PC-3 (cell line): ENCODE results near the gene PTPRD. TPM values are rescaled to one million over a fixed set of nuclear protein-coding genes. Genes with fewer than 3 reads are reported as not detected.

Source experiments
- ATAC-seq: fragments of 200-7000 bp; cut with Tn5 transposase; 2 replicates; pipeline ENCODE4 v1.9.1; 2020; ENCODE audit warnings: mild to moderate bottlenecking, moderate library complexity
- BruUV-seq: library from RNA; stranded (reverse); fragments of 400-500 nt; replicated peaks from 2 replicates; lab custom pipeline; 2021; lab: Mats Ljungman, UMichigan
- CTCF ChIA-PET: fragments of 300-600 bp; sonication (Branson Sonifier 250); formaldehyde crosslinking; loops from one replicate; lab custom pipeline; 2022; ENCODE audit warnings: antibody characterized with exemption; lab: Charles Lee
- POLR2A ChIA-PET: fragments of 300-600 bp; sonication (Branson Sonifier 250); formaldehyde crosslinking; loops from one replicate; lab custom pipeline; 2022; ENCODE audit warnings: antibody characterized with exemption; ENCODE audit not compliant: unreplicated experiment; lab: Charles Lee
- DNase-seq: peaks from one replicate; pipeline ENCODE4 v3.0.0-alpha.2; 2015
- H2AFZ ChIP-seq: fragments of 300-600 bp; sonication (generic); 2 replicates; pipeline ENCODE4 v1.6.0; 2016; ENCODE audit warnings: antibody characterized with exemption, low read length
- H3F3A ChIP-seq: fragments of 300-600 bp; sonication (generic); one replicate; pipeline ENCODE4 v1.6.0; 2017; ENCODE audit warnings: antibody characterized with exemption, low read length, control low read depth, mild to moderate bottlenecking; ENCODE audit not compliant: unreplicated experiment
- H3K27ac ChIP-seq: fragments of 300-600 bp; sonication (generic); 2 replicates; pipeline ENCODE4 v1.5.1; 2016; ENCODE audit warnings: mild to moderate bottlenecking, low read length
- H3K27me3 ChIP-seq: fragments of 300-600 bp; sonication (generic); 2 replicates; pipeline ENCODE4 v1.6.1; 2016; ENCODE audit warnings: low read length, mixed read lengths
- H3K36me3 ChIP-seq: fragments of 300-600 bp; sonication (generic); 2 replicates; pipeline ENCODE4 v1.6.1; 2016; ENCODE audit warnings: low read depth, mixed run types, low read length, mixed read lengths
- H3K4me1 ChIP-seq: fragments of 300-600 bp; sonication (generic); 2 replicates; pipeline ENCODE4 v1.5.1; 2016; ENCODE audit warnings: low read length; ENCODE audit not compliant: insufficient read depth
- H3K4me2 ChIP-seq: fragments of 300-600 bp; sonication (generic); 2 replicates; pipeline ENCODE4 v1.6.0; 2016; ENCODE audit warnings: low read length
- H3K4me3 ChIP-seq: fragments of 300-600 bp; sonication (generic); 2 replicates; pipeline ENCODE4 v1.5.1; 2016; ENCODE audit warnings: mild to moderate bottlenecking, low read length, mixed read lengths
- H3K79me2 ChIP-seq: fragments of 300-600 bp; sonication (generic); 2 replicates; pipeline ENCODE4 v1.6.1; 2017; ENCODE audit warnings: low read length, mixed read lengths
- H3K9ac ChIP-seq: fragments of 300-600 bp; sonication (generic); 2 replicates; pipeline ENCODE4 v1.6.0; 2016; ENCODE audit warnings: mild to moderate bottlenecking, low read length
- H3K9me2 ChIP-seq: fragments of 300-600 bp; sonication (generic); replicated peaks from 2 replicates; pipeline ENCODE4 v1.6.1; 2016; ENCODE audit warnings: mixed run types, low read length, mixed read lengths
- H3K9me3 ChIP-seq: fragments of 300-600 bp; sonication (generic); 2 replicates; pipeline ENCODE4 v1.6.1; 2016; ENCODE audit warnings: low read length, mixed read lengths
- H4K20me1 ChIP-seq: fragments of 300-600 bp; sonication (generic); 2 replicates; pipeline ENCODE4 v1.6.1; 2016; ENCODE audit warnings: low read length, mixed read lengths
- CTCF ChIP-seq: fragments of 300-600 bp; sonication (generic); conservative IDR thresholded peaks from 2 replicates; pipeline ENCODE4 v1.5.1; 2017; ENCODE audit warnings: antibody characterized with exemption, low read depth, mild to moderate bottlenecking, low read length
- EZH2 ChIP-seq: fragments of 300-600 bp; sonication (generic); IDR thresholded peaks from one replicate; pipeline ENCODE4 v1.6.1; 2017; ENCODE audit warnings: antibody characterized with exemption, mild to moderate bottlenecking, low read length; ENCODE audit not compliant: unreplicated experiment
- EZH2phosphoT487 ChIP-seq: fragments of 300-600 bp; sonication (generic); IDR thresholded peaks from 2 replicates; pipeline ENCODE4 v1.6.1; 2018; ENCODE audit warnings: mild to moderate bottlenecking, antibody characterized with exemption, low read length, borderline replicate concordance
- intact Hi-C: fragments of 100-400 bp; cut with micrococcal nuclease; formaldehyde crosslinking; loops from 2 replicates; pipeline ENCODE4 v1.9.0; 2023
- total RNA-seq: library from RNA; depleted of rRNA; stranded (reverse); fragments of >200 nt; gene quantifications from 2 replicates; pipeline ENCODE4 v1.2.3, GENCODE V29; 2014

The PTPRD gene
- total RNA-seq, 1 experiment from 2014 or later: not detected

- H2AFZ ChIP-seq: no peak overlapping the region
Observed at GRCh38 chr9:8860925-8861324, 1751.9 kb downstream of the PTPRD start.

GRCh38 chr9:8860086-8860485, 1752.7 kb downstream of the PTPRD start:
- CTCF ChIA-PET: no interaction called here

More at GRCh38 chr9:8860925-8861324, 1751.9 kb downstream of the PTPRD start:
- peaks cover 14% of the 10 kb centered on the region for H3K27me3 ChIP-seq
- H3K27ac ChIP-seq: no peak overlapping the region
- ChIA-PET POLR2A (no interaction called here), CTCF (no interaction called here)
- no peaks in the 10 kb centered on the region for H3K4me1 ChIP-seq
- BruUV-seq: no TSS peak
- TF ChIP-seq EZH2phosphoT487 (no peak), EZH2 (no peak), CTCF (no peak)
- H3K9ac ChIP-seq: no peak overlapping the region
- H4K20me1 ChIP-seq: no peaks in the 10 kb centered on the region
- no peaks in the 10 kb centered on the region for H3F3A ChIP-seq
- no peak overlapping the region for H3K4me2 ChIP-seq
- no peaks in the 10 kb centered on the region for H3K36me3 ChIP-seq
- H3K9me3 ChIP-seq: no peaks in the 10 kb centered on the region
- intact Hi-C loops: no loop called here
- no peak overlapping the region for H3K4me3 ChIP-seq
- H3K9me2 ChIP-seq: no peaks in the 10 kb centered on the region
- ATAC-seq: no peak
- no peak for DNase-seq
- no peaks in the 10 kb centered on the region for H3K79me2 ChIP-seq

More at GRCh38 chr9:8860086-8860485, 1752.7 kb downstream of the PTPRD start:
- BruUV-seq: no TSS peak
- Histone ChIP-seq H3F3A (no peaks in the 10 kb centered on the region), H3K4me2 (no peak overlapping the region), H3K9ac (no peak overlapping the region), H3K9me3 (no peaks in the 10 kb centered on the region), H3K27me3 (peaks cover 15% of the 10 kb centered on the region), H4K20me1 (no peaks in the 10 kb centered on the region), H3K36me3 (no peaks in the 10 kb centered on the region), H3K9me2 (no peaks in the 10 kb centered on the region), H3K79me2 (no peaks in the 10 kb centered on the region), H2AFZ (no peak overlapping the region), H3K4me1 (no peaks in the 10 kb centered on the region), H3K27ac (no peak overlapping the region), H3K4me3 (no peak overlapping the region)
- POLR2A ChIA-PET: no interaction called here
- ATAC-seq: no peak
- intact Hi-C loops: no loop called here
- no peak for DNase-seq
- TF ChIP-seq EZH2phosphoT487: no peak
- no peak for TF ChIP-seq CTCF
- TF ChIP-seq EZH2: no peak
